K562 (cell line): ENCODE measurements around the gene AKT2. TPM values are rescaled to one million over a fixed set of nuclear protein-coding genes. Genes with fewer than 3 reads are reported as not detected.

Experiments
- ARID1B ChIP-seq: fragments of 450-650 bp; IDR thresholded peaks from 2 replicates; pipeline ENCODE4 v1.6.1; 2016; ENCODE audit warnings: antibody characterized with exemption, mild to moderate bottlenecking, inconsistent platforms
- CHCHD3 ChIP-seq: fragments of 250-450 bp; sonication (Bioruptor Pico); IDR thresholded peaks from 2 replicates; pipeline ENCODE4 v2.1.2; 2022; ENCODE audit warnings: mild to moderate bottlenecking
- DNMT1 ChIP-seq: fragments of 450-650 bp; IDR thresholded peaks from 2 replicates; pipeline ENCODE4 v1.6.1; 2016; ENCODE audit warnings: antibody characterized with exemption, mild to moderate bottlenecking
- FOSL1 ChIP-seq: fragments of 200-800 bp; sonication (Bioruptor generic); conservative IDR thresholded peaks from 2 replicates; pipeline ENCODE4 v1.6.1; 2016; ENCODE audit warnings: missing genetic modification characterization, missing compliant biosample characterization
- HDAC3 ChIP-seq: fragments of 450-650 bp; IDR thresholded peaks from 2 replicates; pipeline ENCODE4 v1.6.1; 2018; ENCODE audit warnings: borderline replicate concordance, mild to moderate bottlenecking, moderate library complexity; ENCODE audit not compliant: partially characterized antibody
- HMG20B ChIP-seq: fragments of 250-450 bp; sonication (Bioruptor Pico); IDR thresholded peaks from 2 replicates; pipeline ENCODE4 v1.5.0; 2021; ENCODE audit warnings: mild to moderate bottlenecking
- L3MBTL2 ChIP-seq: fragments of 450-650 bp; IDR thresholded peaks from 2 replicates; pipeline ENCODE4 v1.6.1; 2016; ENCODE audit warnings: mild to moderate bottlenecking, moderate library complexity
- MYBL2 ChIP-seq, 2 experiments: fragments of 450-650 bp in 1 of 2; sonication (generic) in 1 of 2; formaldehyde crosslinking in 1 of 2; IDR thresholded peaks; 2 replicates each; pipeline versions ENCODE4 v1.6.1 to v1.8.1; 2017 to 2022; ENCODE audit warnings: borderline replicate concordance in 1 of 2, inconsistent platforms in 1 of 2, low read depth in 1 of 2, mild to moderate bottlenecking in 1 of 2, missing genetic modification reagents in 1 of 2, moderate library complexity in 1 of 2
- polyA plus RNA-seq, 8 experiments: library from polyadenylated mRNA; depleted of rRNA in 4 of 8; stranded (reverse) in 5 of 8; unstranded in 3 of 8; fragments of >200 nt; fragmentation: Nextera tagmentation in 2 of 8; fragmentation: Illumina TruSeq in 1 of 8; extraction: Ambion mirVana in 2 of 8; extraction: Trizol in 1 of 8; gene quantifications; 2 replicates each; pipeline versions ENCODE4 v1.2.1 to v1.2.3, GENCODE V29; 2011 to 2014; ENCODE audit warnings: inconsistent platforms in 1 of 8, missing spikeins in 1 of 8
- total RNA-seq, 7 experiments: library from RNA; depleted of rRNA in 6 of 7; stranded (reverse); fragments of >200 nt in 6 of 7; fragmentation: Illumina TruSeq in 2 of 7; extraction: Trizol in 2 of 7; gene quantifications; 2 replicates each; pipeline versions ENCODE4 v1.2.1 to v1.2.3, GENCODE V29; 2011 to 2021; ENCODE audit warnings: low replicate concordance in 1 of 7
- TF ChIP-seq, protein P1 (sequence below): fragments of 450-650 bp; IDR thresholded peaks from 2 replicates; pipeline ENCODE4 v1.6.1; 2016; ENCODE audit warnings: mild to moderate bottlenecking
- TF ChIP-seq, protein P2 (sequence below): fragments of 450-650 bp; IDR thresholded peaks from 2 replicates; pipeline ENCODE4 v1.6.1; 2018; ENCODE audit not compliant: partially characterized antibody
- TF ChIP-seq, protein P3 (sequence below): sonication (generic); formaldehyde crosslinking; IDR thresholded peaks from 2 replicates; pipeline ENCODE4 v1.8.0; 2022; ENCODE audit warnings: missing genetic modification reagents, mild to moderate bottlenecking, borderline replicate concordance
- TF ChIP-seq, protein P4 (sequence below): sonication (generic); formaldehyde crosslinking; IDR thresholded peaks from 2 replicates; pipeline ENCODE4 v1.8.0; 2022; ENCODE audit warnings: mild to moderate bottlenecking, missing genetic modification reagents

Gene AKT2
- total and polyA plus RNA-seq, 9 of the 15 experiments (the other 6 are each of a cell fraction or from before 2014, with no cell fraction given) = 1.1 to 132 (median 67.7) TPM

DNA sequence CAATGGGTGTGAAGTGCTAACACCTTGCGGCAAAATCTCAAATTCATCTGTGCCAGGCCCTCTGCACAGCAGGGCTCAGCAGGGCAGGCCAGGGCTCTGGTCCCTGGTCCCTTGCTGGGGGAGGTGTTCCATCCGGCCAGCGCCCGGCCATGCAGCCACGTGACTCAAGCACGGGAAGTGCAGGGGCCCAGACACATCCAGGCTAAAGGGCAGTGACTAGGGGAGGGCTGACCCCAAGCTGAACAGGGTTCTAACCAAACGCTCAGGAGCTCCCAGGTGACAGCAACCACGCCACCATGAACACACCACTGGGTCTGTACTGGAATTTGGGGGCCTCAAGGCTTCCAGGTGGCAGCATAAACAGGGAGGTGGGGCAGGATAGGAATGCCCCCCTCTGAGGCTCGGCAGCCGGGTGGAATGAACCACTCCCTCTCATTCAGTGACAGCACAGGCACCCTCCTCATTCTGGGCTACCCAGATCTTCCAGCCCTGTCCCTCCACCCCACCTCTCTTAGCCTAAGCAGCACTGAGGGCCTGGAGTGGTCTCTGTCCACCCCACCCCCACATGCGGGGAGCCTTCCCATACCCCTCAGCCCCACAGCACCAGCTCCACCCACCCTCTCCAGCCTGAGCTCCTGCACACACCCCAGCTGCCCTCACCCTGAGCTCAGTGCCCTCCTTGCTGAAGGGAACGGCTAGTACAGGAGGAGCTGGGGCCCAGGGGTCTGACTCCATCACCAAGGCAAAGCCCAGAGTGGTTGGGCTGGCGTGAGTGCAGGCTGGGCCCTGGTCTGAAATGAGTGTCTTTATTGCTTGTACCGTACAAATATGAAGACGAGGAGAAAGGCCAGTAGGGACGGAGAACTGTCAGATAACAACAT lies 53.4 kb downstream of the AKT2 start (continued):
- TF ChIP-seq MYBL2 (IDR thresholded peaks at IDR 0.05; ENCODE audit: low read depth) (no peak), MYBL2 (CRISPR knock-in tag; IDR thresholded peaks at IDR 0.05; ENCODE audit: borderline replicate concordance) (no peak), FOSL1 (tag) (peak; percentile 26; the same call in 1 of the 2 replicates), L3MBTL2 (peak; percentile 77), HMG20B (CRISPR knock-in tag) (no peak), CHCHD3 (CRISPR knock-in tag) (no peak), HDAC3 (no peak), ARID1B (0 out of 2 replicates have a peak, but pooled peaks have one; percentile 11), DNMT1 (no peak)
- TF ChIP-seq, protein P1, sequence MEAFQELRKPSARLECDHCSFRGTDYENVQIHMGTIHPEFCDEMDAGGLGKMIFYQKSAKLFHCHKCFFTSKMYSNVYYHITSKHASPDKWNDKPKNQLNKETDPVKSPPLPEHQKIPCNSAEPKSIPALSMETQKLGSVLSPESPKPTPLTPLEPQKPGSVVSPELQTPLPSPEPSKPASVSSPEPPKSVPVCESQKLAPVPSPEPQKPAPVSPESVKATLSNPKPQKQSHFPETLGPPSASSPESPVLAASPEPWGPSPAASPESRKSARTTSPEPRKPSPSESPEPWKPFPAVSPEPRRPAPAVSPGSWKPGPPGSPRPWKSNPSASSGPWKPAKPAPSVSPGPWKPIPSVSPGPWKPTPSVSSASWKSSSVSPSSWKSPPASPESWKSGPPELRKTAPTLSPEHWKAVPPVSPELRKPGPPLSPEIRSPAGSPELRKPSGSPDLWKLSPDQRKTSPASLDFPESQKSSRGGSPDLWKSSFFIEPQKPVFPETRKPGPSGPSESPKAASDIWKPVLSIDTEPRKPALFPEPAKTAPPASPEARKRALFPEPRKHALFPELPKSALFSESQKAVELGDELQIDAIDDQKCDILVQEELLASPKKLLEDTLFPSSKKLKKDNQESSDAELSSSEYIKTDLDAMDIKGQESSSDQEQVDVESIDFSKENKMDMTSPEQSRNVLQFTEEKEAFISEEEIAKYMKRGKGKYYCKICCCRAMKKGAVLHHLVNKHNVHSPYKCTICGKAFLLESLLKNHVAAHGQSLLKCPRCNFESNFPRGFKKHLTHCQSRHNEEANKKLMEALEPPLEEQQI = no peak
- TF ChIP-seq, protein P2, sequence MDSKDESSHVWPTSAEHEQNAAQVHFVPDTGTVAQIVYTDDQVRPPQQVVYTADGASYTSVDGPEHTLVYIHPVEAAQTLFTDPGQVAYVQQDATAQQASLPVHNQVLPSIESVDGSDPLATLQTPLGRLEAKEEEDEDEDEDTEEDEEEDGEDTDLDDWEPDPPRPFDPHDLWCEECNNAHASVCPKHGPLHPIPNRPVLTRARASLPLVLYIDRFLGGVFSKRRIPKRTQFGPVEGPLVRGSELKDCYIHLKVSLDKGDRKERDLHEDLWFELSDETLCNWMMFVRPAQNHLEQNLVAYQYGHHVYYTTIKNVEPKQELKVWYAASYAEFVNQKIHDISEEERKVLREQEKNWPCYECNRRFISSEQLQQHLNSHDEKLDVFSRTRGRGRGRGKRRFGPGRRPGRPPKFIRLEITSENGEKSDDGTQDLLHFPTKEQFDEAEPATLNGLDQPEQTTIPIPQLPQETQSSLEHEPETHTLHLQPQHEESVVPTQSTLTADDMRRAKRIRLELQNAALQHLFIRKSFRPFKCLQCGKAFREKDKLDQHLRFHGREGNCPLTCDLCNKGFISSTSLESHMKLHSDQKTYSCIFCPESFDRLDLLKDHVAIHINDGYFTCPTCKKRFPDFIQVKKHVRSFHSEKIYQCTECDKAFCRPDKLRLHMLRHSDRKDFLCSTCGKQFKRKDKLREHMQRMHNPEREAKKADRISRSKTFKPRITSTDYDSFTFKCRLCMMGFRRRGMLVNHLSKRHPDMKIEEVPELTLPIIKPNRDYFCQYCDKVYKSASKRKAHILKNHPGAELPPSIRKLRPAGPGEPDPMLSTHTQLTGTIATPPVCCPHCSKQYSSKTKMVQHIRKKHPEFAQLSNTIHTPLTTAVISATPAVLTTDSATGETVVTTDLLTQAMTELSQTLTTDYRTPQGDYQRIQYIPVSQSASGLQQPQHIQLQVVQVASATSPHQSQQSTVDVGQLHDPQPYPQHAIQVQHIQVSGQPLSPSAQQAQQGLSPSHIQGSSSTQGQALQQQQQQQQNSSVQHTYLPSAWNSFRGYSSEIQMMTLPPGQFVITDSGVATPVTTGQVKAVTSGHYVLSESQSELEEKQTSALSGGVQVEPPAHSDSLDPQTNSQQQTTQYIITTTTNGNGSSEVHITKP = peak; percentile 88
- TF ChIP-seq, protein P3, sequence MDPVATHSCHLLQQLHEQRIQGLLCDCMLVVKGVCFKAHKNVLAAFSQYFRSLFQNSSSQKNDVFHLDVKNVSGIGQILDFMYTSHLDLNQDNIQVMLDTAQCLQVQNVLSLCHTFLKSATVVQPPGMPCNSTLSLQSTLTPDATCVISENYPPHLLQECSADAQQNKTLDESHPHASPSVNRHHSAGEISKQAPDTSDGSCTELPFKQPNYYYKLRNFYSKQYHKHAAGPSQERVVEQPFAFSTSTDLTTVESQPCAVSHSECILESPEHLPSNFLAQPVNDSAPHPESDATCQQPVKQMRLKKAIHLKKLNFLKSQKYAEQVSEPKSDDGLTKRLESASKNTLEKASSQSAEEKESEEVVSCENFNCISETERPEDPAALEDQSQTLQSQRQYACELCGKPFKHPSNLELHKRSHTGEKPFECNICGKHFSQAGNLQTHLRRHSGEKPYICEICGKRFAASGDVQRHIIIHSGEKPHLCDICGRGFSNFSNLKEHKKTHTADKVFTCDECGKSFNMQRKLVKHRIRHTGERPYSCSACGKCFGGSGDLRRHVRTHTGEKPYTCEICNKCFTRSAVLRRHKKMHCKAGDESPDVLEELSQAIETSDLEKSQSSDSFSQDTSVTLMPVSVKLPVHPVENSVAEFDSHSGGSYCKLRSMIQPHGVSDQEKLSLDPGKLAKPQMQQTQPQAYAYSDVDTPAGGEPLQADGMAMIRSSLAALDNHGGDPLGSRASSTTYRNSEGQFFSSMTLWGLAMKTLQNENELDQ = no peak
- TF ChIP-seq, protein P4, sequence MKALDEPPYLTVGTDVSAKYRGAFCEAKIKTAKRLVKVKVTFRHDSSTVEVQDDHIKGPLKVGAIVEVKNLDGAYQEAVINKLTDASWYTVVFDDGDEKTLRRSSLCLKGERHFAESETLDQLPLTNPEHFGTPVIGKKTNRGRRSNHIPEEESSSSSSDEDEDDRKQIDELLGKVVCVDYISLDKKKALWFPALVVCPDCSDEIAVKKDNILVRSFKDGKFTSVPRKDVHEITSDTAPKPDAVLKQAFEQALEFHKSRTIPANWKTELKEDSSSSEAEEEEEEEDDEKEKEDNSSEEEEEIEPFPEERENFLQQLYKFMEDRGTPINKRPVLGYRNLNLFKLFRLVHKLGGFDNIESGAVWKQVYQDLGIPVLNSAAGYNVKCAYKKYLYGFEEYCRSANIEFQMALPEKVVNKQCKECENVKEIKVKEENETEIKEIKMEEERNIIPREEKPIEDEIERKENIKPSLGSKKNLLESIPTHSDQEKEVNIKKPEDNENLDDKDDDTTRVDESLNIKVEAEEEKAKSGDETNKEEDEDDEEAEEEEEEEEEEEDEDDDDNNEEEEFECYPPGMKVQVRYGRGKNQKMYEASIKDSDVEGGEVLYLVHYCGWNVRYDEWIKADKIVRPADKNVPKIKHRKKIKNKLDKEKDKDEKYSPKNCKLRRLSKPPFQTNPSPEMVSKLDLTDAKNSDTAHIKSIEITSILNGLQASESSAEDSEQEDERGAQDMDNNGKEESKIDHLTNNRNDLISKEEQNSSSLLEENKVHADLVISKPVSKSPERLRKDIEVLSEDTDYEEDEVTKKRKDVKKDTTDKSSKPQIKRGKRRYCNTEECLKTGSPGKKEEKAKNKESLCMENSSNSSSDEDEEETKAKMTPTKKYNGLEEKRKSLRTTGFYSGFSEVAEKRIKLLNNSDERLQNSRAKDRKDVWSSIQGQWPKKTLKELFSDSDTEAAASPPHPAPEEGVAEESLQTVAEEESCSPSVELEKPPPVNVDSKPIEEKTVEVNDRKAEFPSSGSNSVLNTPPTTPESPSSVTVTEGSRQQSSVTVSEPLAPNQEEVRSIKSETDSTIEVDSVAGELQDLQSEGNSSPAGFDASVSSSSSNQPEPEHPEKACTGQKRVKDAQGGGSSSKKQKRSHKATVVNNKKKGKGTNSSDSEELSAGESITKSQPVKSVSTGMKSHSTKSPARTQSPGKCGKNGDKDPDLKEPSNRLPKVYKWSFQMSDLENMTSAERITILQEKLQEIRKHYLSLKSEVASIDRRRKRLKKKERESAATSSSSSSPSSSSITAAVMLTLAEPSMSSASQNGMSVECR = no peak
